HL-60/S4 treated with phorbol 12-myristate 13-acetate at 8.2 ng/mL for 4 days and 3 days (cell line): ENCODE measurements around the gene HEXIM2.

ENCODE experiments used
- in situ Hi-C: fragments of 300-500 bp; cut with MboI; formaldehyde crosslinking; loops from 2 replicates; pipeline ENCODE4 v1.15.0; 2022; ENCODE audit warnings: low sequenced_read_pairs

HEXIM2 gene

DNA sequence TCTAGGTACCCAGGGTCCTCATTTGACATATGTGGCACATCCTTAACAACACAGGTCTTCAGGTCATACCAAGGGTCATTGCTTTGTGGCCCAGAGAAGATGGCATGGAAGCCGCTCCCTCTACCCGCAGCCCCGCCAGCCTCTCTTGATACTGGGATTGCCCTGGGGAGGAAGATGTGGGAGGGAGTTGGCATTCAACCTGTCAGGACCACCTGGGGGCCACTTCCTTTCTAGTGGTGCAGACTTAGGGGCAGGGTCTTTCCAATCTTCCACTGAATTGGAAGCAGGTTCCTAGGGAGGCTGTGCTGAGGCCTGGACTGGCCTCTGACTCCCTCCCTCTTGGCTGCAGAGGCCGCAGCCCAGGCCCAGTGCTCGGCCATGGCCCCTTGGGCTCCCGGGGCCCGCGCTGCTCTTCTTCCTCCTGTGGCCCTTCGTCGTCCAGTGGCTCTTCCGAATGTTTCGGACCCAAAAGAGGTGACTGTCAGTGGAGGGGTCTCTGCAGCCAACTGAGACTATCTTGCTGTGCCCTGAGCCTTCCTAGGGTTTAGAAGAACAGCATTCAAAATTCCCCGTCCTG, 18.5 kb upstream of the HEXIM2 start:
- in situ Hi-C loops, result no loop called here

- in situ Hi-C loops, result no loop called here
Observed at GRCh38 chr17:45143767-45144198, 17.9 kb upstream of the HEXIM2 start.

DNA sequence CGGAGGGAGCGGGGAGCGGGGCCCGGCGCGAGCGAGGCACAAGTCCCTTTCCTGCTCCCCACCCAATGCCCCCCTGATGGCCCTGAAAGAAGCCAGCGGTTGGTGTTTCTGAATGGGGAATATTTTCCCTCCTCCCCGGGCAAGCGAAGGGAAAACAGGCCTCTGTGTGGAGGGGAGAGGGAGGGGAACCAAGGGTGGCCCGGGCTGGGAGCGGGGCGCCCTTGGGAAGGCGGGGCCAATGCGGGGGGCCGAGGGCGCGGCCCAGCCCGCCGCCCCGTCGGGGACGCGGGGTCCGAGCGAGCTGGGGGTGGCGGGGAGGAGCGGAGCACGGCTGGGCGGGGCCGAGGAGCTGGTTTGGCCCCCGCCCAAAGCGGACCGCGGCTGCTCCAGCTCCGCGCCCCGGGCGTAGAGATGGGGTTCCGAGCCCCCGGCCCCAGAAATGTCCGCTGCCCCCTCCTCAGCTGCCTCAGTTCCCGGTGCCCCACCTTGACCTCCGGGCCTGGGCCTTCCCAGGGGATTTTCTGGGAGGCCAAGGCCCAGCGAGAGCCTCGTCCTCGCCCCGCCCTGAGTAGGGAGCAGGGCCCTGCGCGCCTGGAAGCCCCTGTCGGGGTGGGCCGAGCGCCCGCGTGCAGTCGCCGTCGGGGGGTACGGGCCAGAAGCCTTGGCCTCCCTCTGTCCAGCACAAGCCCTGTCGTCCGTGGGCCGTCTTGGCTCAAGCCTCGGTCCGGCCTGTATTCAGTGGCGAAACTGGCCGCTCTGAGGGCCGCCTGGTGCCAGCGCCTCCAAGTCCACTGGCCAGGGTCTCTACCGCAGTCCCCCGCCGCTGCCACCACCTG, 17.3 kb upstream of the HEXIM2 start:
- in situ Hi-C loops, result no loop called here

DNA sequence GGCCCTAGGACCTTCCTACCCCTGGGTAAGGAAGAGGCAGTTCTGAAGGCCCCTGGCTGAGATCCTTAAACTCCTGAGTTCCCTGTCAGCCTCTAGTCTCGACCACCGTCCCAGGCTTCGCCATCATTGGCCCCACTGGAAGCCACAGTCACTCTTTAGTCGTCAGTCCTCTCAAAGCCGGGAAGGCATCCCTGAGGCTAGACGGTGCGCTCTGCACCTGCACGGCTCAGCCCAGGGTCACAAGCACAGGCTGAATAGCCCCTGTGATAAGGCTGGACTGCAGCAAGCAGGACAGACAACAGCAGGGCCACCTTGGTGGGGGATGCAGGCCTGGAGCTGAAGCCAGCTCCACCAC, 16.7 kb upstream of the HEXIM2 start:
- in situ Hi-C loops, result no loop called here

DNA sequence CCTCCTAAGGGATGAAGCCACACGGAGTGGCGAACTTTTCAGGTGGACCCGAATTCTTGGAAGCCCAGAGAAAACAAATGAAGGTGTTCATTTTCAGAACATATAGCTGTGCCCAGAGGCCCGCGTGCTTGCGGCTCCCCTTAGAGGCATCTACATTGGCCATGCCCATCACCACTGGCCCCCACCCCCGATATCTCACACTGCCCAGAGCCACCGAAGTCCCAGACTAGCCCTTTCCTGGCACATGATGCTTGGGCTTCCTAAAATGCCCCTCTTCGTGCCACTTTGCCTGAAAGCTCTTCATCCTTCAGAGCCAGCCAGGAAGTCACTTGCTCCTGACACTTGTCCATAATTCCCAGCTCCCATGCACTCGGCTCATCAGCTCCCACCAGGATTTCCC, 15.5 kb upstream of the HEXIM2 start:
- in situ Hi-C loops, result no loop called here

DNA sequence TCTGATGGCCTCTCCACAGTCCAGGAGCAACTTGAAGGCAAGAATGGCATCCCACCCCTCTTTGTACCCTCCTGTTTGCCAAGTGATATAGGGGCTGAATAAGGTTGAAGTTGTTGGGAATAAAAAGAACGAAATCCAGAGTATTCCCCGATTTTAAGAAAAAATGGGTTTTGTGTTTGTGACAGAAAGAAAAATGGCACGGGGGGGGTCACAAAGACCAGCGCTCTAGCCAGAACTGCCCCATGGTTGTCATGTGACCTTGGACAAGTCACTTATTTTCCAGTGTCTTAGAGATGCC, 15.1 kb upstream of the HEXIM2 start:
- in situ Hi-C loops, result no loop called here

- in situ Hi-C loops, result no loop called here
Observed at GRCh38 chr17:45146890-45147580, 14.6 kb upstream of the HEXIM2 start.

- in situ Hi-C loops, result no loop called here
Observed at GRCh38 chr17:45147581-45148182, 14.0 kb upstream of the HEXIM2 start.

DNA sequence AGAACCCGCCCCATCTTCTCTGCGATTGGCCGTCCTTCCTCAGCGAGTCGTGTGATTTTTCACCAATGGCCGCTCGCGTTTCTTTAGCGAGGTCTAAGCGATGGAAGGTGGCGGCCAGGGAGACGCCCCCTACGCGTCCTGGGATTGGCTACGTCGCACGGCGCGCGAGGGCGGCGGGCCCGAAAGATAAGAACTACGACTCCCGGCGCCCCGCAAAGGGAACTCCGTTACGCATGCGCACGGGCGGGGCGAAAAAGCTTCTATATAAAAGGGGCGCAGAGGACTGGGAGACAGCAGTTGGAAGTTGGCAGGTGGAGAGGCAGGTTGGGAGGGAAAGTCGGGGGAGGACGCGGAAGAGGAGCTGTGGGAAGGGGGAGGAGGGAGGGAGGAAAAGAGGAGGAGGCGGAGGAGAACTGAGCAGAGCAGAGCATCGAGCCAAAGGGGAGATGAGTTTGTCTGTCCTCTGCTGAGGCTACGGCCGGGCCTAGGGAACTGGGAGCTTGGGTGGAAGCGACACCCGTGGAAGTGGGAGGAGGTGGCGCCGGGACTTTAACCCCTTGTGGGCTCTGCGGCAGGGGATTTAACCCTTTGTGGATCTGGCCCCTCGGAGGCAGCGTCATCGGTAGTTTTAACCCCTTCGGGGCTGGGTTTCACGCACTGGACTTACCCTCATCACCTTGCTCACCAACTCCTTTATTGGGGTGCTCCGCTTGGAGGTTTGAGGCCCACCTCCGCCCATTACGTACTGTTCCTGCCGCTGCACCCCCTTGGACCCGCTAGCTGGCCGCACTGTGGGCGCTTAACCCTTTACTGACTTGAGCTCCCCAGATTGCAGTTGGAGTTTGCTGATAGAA, 13.3 kb upstream of the HEXIM2 start, which contains the start of gene HEXIM1:
HEXIM1 (plus strand) TSS at position 293 of the 854 bp plus-strand sequence. CDS start 716 bp downstream, outside the sequence.
- in situ Hi-C loops, result no loop called here

DNA sequence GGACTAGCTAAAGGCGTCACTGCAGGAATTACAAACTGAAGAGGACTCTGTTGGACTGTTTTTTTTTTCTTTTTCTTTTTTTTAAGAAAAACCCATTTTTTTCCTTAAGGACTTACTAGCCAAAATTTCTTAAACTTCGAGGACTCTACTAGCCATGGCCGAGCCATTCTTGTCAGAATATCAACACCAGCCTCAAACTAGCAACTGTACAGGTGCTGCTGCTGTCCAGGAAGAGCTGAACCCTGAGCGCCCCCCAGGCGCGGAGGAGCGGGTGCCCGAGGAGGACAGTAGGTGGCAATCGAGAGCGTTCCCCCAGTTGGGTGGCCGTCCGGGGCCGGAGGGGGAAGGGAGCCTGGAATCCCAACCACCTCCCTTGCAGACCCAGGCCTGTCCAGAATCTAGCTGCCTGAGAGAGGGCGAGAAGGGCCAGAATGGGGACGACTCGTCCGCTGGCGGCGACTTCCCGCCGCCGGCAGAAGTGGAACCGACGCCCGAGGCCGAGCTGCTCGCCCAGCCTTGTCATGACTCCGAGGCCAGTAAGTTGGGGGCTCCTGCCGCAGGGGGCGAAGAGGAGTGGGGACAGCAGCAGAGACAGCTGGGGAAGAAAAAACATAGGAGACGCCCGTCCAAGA, 12.5 kb upstream of the HEXIM2 start:
- in situ Hi-C loops, result no loop called here

- in situ Hi-C loops, result no loop called here
Observed at GRCh38 chr17:45149669-45150664, 11.7 kb upstream of the HEXIM2 start.

DNA sequence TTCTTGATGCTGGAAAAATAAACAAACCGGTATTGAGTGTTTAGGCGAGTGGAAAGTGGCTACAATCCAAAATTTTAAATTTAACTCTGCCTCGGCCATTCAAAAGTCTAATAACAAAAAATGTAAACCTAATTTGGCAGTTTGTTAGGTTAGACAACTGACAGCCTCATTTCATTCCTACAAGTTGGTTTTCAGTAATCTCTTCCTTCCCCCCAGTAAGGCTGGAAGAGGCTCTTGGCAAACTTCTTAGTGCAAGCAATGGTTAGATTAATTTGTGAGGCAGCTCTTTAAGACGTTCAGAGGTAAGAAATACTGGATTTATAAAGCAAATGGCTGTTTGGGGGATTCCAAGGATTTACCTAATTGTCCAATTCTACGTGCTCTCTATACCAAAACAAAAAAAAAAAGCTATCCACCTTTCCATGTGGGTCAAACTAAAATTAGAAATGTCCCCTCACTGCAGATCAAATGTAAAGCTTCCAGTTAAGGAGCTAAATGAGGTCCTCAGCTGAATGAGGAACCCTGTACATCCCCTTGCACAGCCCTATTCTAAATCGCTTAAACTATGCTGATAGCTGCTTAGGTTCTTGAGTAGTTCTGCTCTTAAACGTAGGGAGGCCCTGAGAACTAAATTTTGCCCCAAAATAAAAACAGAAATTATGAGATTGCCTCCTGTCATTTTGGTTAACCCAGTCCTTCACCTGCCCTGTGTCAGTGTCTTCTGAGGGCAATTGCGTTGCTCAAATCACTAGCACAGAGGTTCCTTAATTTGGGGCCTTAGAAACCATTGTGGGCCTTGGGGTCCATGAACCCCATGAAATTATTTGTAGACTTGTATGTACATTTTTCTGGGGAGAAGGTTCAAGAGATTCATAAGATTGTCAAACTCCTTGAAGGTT, 10.5 kb upstream of the HEXIM2 start:
- in situ Hi-C loops, result no loop called here

DNA sequence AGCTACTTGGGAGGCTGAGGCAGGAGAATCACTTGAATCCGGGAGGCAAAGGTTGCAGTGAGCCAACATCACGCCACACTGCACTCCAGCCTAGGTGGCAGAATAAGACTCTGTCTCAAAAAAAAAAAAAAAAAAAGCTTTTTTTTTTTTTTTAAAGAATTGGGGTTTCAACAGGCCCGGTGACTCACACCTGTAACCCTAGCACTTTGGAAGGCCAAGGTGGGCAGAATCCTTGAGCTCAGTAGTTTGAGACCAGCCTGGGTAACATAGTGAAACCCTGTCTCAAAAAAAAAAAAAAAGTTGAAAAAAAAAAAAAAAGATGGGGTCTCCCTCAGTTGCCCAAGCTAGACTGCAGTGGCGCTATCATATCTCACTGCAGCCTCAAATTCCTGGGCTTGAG, 6.6 kb upstream of the HEXIM2 start:
- in situ Hi-C loops, result no loop called here

DNA sequence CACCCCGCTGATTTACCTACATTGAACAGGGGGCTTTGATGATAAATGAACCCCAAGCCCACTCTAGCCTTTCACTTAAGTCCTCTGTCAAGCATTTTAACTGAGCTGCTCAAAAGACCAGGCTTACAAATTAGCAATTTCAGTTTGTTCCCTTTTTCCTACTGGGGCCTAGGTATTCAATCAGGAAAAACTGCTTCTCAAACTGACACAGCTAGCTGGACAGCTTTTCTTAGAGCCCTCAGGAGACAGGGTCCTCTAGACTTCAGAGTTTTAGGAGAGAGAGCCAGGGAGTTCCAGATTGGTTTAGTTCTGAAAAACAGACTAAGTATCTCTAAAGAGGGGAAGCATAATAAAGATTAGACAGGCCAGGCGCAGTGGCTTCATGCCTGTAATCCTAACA, 6.2 kb upstream of the HEXIM2 start:
- in situ Hi-C loops, result no loop called here

DNA sequence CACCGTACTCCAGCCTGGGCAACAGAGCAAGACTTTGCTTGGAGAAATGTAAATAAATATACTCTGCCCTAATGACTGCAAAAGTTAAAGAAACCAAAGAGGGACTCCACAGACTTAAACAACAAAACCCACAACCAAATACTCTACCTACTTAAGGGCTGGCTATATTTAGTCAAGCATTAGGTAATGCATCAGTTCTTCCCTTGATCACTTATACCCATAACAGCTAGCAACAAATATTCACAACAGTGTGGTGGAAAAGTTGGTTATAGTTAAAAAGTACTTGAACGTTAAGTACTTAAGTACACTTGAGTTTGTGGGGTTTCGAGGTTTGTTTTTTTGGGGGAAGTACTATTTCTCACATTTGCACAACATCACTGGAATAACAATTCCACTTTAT, 5.4 kb upstream of the HEXIM2 start:
- in situ Hi-C loops, result no loop called here

GRCh38 chr17:45160447-45161287, 1.0 kb upstream of the HEXIM2 start:
- in situ Hi-C loops, result no loop called here

GRCh38 chr17:45162025-45162687, 481 bp downstream of the HEXIM2 start:
- in situ Hi-C loops, result no loop called here
